ENCODE results near the gene IKZF5. TPM values are rescaled to one million over a fixed set of nuclear protein-coding genes. Genes with fewer than 3 reads are reported as not detected.

The IKZF5 gene
- total RNA-seq, 1 donor from 2014 or later: 11.3 TPM

Other genes with a start within 250 kb of the IKZF5 start
- 0.35 TPM for gene CUZD1, start 162.9 kb downstream of the IKZF5 start, total RNA-seq
- 0.43 TPM for gene FAM24B, start 129.2 kb downstream of the IKZF5 start, total RNA-seq
- not detected for gene FAM24A, start 98.2 kb downstream of the IKZF5 start, total RNA-seq
- gene C10orf88, start 54.6 kb downstream of the IKZF5 start, total RNA-seq: 6.6 TPM
- gene PSTK, start 28.4 kb downstream of the IKZF5 start, total RNA-seq: 2.3 TPM
- 65.3 TPM for gene ACADSB, start 211 bp upstream of the IKZF5 start, total RNA-seq
- gene HMX3, start 127.2 kb upstream of the IKZF5 start, total RNA-seq: not detected
- not detected for gene HMX2, start 139.3 kb upstream of the IKZF5 start, total RNA-seq
- gene BUB3, start 145.6 kb upstream of the IKZF5 start, total RNA-seq: 30.6 TPM

All from cardiac septum (tissue), 1 donor.